Heart left ventricle (tissue), 13 donors: ENCODE measurements around the gene TOMM20.

Experiments
- CTCF ChIP-seq, 12 donors: fragments of 200-600 bp; sonication (generic) in 4 of 12; IDR thresholded peaks; one replicate each; pipeline versions ENCODE4 v1.5.0 to v1.8.0; 2018 to 2022; ENCODE audit warnings: antibody characterized with exemption in 12 of 12, mild to moderate bottlenecking in 5 of 12
- POLR2A ChIP-seq, 2 donors: fragments of 450-650 bp; IDR thresholded peaks; one replicate each; pipeline ENCODE4 v1.6.1; 2017; ENCODE audit warnings: antibody characterized with exemption in 2 of 2, mild to moderate bottlenecking in 2 of 2, moderate library complexity in 2 of 2
- donor health status: ischemic (EF 13 %, LVEDD 7.1; RV severe dilation, severe dysfunction).
- donor health status: DM: no; HTN: yes; CAD: no.
- donor health status: DM: no; HTN: no; CAD: no.
- donor health status: ischemic (EF 25% LVEDD 6.9; RV normal size, moderate dysfunction).
- donor health status: ischemic (EF 25% LVEDD 5.7; RV mildly dilated, moderate dysfunction).
- donor health status: ischemic (EF 35%, LVEDD 5.7; RV mildly dilated, moderate dysfunction).
- donor health status: nonischemic (EF 11% LVEDD 7.7; RV severe dilation, severe dysfunction).
- donor health status: DM: yes; HTN: yes; CAD: no.
- donor health status: PGD.
- donor health status: ischemic (EF 29% LVEDD 5.4; RV normal size, mild dysfunction).
- donor health status: nonischemic (EF 23%, LVEDD 6.1; RV moderate dilation, normal function).

- peak in 1 of 12 donors; percentile 22 for TF ChIP-seq CTCF (IDR thresholded peaks at IDR 0.05)
- no peak for TF ChIP-seq POLR2A (IDR thresholded peaks at IDR 0.05)
These were observed 49.9 kb downstream of the TOMM20 start for GRCh38 chr1:235078480-235079381.
